Cardiac ventricle fibroblast (primary cell): ENCODE data around the gene PTX4. TPM values are rescaled to one million over a fixed set of nuclear protein-coding genes. Genes with fewer than 3 reads are reported as not detected.

Experiments
- total RNA-seq: library from RNA; depleted of rRNA; stranded (reverse); fragments of >200 nt; gene quantifications from 2 replicates; pipeline ENCODE4 v1.2.3, GENCODE V29; 2015

PTX4 gene
- 0.37 TPM in 1 of 2 replicates, not detected in the other for total RNA-seq

DNA sequence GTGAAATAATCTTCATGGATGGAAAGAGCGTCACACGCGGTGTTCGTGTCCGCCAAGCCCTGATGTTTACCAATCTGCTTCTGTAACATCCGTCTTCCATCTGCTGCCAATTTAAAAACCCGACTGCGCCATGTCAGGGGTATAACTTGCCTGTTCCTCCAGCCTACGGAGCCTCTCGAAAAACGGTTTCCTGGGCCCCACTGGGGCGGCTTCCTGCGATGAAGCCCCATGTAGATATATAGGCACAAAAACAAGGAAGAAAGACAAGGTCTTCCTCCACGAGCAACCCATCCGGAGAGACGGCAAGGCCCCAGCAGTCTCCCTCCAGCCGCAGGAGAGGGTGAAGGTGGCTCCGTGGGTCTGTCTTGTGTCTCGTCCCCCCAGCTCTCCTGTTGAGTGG is at the start of gene PTX4:
TSS of gene PTX4 (minus strand) at position 326 of the 400 bp plus-strand sequence. CDS start at position 291, 35 bp downstream.

GRCh38 chr16:1533443-1533951 is 44.8 kb upstream of the PTX4 start, which contains the start of gene TMEM204:
Gene TMEM204, plus strand, starts transcription at chr16:1533666. Its CDS starts 610 bp downstream, at chr16:1534276.

GRCh38 chr16:1492923-1493745 is 4.4 kb upstream of the PTX4 start, which contains the start of gene TELO2:
Gene TELO2, plus strand, starts transcription at chr16:1493360. Its CDS starts 922 bp downstream, at chr16:1494282.

GRCh38 chr16:1474796-1475551 is 13.8 kb downstream of the PTX4 start, which contains the start of gene CLCN7:
Gene CLCN7, minus strand, starts transcription at chr16:1475028. Its CDS starts 54 bp downstream, at chr16:1474974.

DNA sequence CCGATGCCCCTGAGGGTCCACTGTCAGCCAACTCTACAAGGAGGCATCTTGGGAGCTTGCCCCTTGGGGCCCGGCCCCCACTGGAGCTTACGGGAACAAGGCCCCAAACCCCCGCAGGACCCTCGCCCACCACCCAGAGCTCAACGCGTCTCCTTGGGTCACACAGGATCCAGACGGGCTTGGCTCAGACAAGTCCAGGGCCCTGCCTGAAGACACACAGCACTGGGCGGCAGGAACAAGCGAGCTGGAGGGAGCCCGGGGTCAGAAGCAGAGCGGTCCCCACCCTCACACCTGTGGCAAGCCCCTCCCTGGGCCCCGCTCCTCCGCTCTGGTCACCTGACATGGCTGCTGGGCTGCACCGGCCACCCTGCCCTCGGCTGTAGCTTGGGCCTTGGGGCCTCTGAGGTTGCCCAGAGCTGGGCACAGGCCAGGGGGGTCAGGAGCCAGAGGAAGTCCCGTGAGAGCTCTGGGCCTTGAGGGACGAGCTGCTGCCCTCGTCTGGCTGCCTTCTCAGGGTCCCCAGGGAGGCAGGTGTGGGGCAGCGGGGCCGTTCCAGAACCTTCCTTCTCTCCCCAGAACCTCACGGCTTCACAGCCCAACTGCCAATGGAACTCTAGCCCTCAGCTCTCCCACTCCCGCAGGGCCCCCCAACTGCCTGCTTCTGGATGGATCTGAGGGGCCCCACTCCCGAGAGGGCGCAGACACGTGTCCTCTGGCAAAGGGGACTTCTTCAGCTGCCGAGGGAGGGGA is 44.6 kb downstream of the PTX4 start, which contains the start of gene CCDC154:
TSS of gene CCDC154 (minus strand) at position 577 of the 750 bp plus-strand sequence. CDS start at position 343, 234 bp downstream.

Other genes with a start within 250 kb of the PTX4 start
- not detected in 2 replicates for gene TPSAB1, start 248.2 kb downstream of the PTX4 start, total RNA-seq
- gene TPSD1, start 232.9 kb downstream of the PTX4 start, total RNA-seq, result not detected in 2 replicates
- gene UBE2I, start 179.3 kb downstream of the PTX4 start, total RNA-seq, result 66.5 and 79.5 TPM in 2 replicates
- gene BAIAP3, start 155.3 kb downstream of the PTX4 start, total RNA-seq, result 0.15 and 0.37 TPM in 2 replicates
- gene TSR3, start 137.1 kb downstream of the PTX4 start, total RNA-seq, result 77.4 and 85.3 TPM in 2 replicates
- gene GNPTG, start 137.0 kb downstream of the PTX4 start, total RNA-seq, result 68.6 and 69.3 TPM in 2 replicates
- 18.3 and 25.6 TPM in 2 replicates for gene UNKL, start 74.2 kb downstream of the PTX4 start, total RNA-seq
- 9.3 and 10.5 TPM in 2 replicates for gene UQCC4, start 68.2 kb downstream of the PTX4 start, total RNA-seq
- gene PERCC1, start 57.9 kb downstream of the PTX4 start, total RNA-seq, result not detected in 2 replicates
- gene CCDC154, start 44.4 kb downstream of the PTX4 start, total RNA-seq, result 0.39 TPM in 1 of 2 replicates, not detected in the other
- gene CLCN7, start 13.9 kb downstream of the PTX4 start, total RNA-seq, result 44.9 and 50.0 TPM in 2 replicates
- gene TELO2, start 4.4 kb upstream of the PTX4 start, total RNA-seq, result 11.5 and 17.0 TPM in 2 replicates
- gene TMEM204, start 44.7 kb upstream of the PTX4 start, total RNA-seq, result 16.8 and 20.5 TPM in 2 replicates
- 14.6 and 23.7 TPM in 2 replicates for gene IFT140, start 123.1 kb upstream of the PTX4 start, total RNA-seq
- 8.2 and 8.8 TPM in 2 replicates for gene CRAMP1, start 123.4 kb upstream of the PTX4 start, total RNA-seq
- 24.4 and 30.3 TPM in 2 replicates for gene JPT2, start 189.3 kb upstream of the PTX4 start, total RNA-seq
- gene MAPK8IP3, start 217.3 kb upstream of the PTX4 start, total RNA-seq, result 13.9 and 16.6 TPM in 2 replicates